Measurements from ENCODE around the gene ACADS. TPM values are rescaled to one million over a fixed set of nuclear protein-coding genes. Genes with fewer than 3 reads are reported as not detected.

The ACADS gene
- total RNA-seq, 1 donor from 2014 or later: 14.2 TPM

DNA sequence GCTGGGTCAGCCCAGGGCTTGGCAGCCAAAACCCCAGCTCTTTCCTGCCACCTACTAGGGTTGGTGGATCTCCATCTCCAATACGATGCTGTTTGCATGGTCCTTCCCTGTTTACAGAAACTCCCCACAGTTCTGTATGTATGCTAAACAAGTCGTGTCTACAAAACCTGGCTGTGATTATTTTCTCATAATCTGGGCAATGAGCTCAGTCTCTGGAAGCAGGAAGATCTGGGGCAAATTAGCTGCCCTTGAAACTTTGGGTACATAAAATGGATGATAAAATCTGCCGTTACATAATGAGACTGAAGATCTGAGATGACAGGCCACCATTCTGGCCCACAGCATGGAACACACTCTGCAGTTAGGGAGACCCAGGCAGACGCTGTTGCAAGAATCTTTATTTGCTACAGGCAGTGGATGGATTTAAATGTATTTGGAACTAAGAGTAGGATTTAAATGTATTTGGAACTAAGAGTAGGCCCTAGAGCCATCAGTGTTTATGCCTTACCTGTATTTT, 31.7 kb downstream of the ACADS start:
- DNase-seq (ENCODE audit: low spot score): no peak

DNA sequence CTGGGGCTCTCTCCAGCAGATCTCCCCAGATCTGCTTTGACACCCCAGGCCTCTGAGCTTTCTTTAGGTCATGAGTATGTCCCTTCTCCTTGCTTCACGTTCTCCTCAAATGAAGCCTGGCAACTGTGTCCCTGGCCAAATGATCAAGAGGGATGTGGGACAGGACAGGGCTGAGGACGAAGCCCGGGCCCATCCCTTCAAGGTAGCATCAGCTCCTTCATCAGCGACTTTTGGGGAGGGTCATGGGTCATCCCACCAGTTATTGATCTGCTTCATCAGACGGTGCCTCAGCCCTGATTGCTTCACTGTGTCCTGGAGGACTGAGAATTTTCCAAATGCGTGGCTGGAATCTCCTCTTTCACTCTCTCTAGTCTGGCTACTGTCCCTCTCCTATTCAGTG, 32.3 kb downstream of the ACADS start:
- DNase-seq (ENCODE audit: low spot score): no peak

DNA sequence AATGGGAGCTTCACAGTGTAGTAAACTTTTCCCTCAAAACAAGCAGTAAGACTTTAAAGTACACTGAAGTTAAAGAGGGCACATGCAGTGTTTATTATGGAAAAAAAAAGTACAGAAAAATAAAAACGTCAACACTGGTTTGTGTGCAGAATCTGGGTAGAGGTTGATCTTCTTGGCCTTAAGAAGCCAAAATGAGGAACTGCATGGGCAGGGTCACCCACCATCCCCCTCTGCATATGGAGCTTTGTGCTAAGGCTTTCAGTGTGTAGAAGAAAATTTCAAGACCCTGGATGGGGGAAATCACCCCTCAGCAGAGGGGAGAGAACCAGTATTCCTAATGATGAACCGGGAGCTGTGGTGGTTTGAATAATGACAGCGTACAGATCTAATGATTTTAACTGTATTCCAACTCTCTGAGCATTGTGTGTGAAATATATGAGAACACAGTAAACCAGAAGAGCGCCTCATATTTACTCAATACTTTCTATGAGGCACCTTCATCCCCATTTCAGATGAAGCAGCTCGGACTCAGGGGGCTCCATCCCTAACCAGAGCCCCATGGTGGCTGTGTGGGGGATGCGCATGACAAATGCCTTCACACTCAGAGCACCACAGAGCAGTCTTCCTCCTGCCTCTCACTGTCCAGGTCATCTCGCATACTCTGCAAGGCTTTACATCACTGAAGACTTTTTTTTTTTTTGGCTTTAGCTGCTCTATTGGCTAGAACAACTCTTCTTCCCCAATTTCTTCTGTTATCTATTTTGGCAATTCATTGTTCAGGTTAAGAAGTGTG, 33.4 kb downstream of the ACADS start:
- no peak for DNase-seq (ENCODE audit: low spot score)

DNA sequence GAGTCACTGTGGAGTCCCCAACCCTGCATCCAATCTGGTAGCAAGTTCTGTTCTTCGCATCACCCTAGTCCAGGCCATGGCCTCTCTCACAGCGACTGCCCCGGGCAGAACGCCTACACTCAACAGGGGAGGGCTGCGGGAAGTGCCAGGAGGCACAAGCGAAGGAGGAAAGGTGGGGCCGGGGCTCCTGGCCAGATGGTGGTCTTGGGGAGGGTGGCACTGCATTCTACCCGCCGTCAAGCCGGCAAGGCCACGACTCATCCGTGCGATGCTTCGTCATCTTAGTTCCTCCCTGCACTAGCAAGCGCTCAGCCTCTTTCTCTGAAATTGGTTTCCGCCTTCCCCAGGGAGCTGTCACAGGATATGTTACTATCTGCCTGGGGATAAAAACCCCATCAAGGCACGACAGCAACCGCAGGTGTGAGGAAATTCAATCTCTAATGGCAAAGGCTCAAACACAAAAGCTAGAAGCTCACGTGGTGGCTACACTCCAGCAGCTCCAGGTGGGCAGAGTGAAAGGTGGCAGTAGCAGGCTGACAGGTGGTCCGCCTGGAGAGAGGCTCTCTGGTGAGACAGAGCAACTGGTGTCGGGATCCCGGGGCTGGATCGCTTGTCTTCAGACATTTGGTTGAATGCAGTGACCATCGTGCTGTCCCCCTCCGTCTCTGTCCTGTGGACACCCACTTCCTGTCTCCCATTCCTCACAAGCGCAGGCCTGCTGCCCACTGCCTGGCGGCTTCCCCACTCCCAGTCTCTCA, 34.1 kb downstream of the ACADS start:
- DNase-seq (ENCODE audit: low spot score): no peak

DNA sequence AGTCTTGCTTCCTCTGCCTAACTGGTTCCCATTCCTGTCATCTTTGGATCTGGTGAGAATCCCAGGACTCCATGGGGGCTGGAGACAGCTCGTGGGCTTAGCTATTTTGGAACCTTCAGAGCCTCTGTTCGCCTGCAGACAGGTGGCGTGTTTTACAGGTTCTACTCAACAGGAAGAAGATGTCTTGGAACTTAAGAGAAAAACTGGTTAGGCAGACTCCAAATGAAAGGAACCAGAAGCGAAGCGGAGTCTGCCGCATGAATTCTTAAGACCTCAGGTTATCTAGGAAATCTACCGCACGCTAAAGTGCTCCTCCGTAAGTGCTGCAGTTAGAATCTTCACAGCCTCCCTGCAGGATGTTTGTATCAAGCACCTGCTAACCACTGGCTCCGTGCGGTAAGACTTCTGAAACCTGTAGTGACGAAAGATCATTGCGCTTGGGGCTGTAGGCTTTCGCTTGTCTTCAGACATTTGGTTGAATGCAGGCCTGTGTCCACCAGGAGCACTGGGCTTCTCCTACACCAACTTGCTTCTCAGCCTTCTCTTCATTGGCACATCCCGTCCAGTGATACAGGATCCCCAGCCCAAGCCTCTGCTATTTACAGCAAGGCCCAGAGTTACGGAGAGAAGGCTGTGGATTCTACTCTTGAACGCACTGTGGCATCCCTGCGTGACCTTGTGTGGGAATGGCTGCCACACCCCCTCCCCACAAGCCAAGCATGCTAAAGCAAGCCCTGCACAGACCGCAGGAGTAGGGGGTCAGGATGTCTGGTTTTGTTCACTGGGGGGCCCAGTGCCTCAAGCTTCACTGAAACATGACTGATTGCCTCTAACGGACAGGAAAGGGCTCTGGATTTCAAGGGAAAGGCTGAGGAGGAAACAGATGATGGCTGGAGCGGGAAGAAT, 35.0 kb downstream of the ACADS start:
- no peak for DNase-seq (ENCODE audit: low spot score)

DNA sequence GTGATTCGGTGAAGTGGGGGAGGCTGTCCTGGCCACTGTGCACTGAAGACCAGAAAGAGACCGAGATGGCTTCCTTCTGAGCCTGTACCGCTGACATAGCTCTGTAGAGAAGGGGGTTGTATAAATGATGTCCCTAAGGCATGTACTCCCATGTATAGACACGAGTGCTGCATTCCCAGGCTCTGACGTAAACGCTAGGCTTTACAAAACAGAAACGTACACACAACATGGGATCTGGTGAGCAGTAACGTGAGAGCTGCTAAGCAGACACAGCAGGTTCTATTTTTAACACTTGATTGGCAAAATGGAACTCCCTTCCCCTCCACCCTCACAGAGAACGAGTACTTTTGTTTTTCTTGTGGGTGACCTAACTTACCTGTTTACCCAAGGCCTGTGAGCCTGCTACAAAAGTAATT, 35.9 kb downstream of the ACADS start:
- DNase-seq (ENCODE audit: low spot score): no peak

DNA sequence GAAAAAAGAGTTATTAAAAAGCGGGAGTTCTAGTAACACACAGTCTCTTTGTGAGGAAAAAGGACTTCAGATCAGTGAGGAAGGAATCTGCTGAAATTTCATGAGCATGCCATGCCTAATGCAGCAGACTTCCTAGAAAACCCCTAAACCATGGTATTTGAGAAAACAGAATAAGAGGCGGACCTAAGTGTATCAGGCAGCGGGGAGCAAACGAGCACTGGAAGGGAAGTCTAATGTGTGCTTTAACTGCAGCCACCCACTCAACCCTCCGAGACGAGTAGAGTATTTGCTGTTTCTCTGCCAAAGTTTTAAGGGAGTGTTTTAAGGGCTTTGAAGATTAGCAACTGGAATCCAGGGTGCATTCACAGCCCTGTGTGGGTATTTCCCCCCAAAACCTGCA, 36.5 kb downstream of the ACADS start:
- DNase-seq (ENCODE audit: low spot score): no peak

DNA sequence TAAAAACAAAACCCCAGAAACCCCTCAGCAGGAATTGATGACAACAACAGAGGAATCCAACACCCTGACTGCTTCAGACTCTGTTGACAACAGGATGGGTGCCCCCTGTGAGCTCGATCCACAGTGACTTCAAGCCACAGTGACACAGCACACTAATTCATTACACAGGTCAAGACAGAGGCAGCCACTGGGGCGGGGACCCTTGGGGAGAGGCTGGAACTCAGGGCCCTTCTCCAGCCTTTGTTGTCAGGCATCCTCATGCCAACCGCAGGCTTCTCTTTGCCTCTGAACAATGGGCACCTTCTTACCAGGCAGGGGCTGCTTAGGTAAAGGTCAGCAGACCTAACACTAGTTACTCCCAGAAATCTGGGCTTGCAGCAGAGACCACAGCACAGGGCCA, 37.6 kb downstream of the ACADS start:
- no peak for DNase-seq (ENCODE audit: low spot score)

DNA sequence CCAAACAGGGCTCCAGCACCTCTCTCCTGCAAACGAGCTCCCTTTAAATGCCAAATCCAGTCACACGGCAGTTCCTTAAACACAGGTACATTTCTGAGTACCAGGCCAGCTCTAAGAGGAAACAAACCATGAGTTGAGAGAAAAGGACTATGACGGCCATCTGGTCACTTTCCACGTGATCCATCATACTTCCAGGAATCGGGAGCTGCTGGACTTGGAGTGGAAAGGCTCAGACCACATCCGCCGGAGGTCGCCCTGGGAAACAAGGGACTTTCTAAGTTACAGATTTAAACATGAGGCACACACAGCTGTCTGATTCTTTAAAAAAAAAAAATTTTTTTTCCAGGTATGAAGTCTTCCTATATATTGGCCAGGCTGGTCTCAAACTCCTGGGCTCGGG, 39.2 kb downstream of the ACADS start:
- DNase-seq (ENCODE audit: low spot score): no peak

DNA sequence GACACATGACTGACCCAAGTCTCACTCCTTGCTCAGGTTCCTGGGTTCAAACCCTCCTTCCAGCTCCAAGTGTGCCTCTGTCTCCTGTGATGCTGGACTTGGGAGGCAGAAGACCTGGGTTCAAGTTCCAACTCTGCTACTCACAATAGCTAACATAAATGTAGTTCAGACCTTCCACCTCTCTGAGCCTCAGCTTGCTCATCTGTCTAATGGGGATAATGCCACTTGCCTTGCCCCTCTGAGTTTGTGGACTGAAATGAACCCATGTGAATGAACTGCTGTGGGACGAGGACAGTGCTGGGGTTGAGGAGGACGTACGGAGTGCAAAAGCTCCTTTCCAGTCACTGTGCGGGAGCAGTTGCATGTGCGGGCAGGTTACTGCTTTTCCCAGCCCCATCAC, 40.9 kb downstream of the ACADS start:
- no peak for DNase-seq (ENCODE audit: low spot score)

DNA sequence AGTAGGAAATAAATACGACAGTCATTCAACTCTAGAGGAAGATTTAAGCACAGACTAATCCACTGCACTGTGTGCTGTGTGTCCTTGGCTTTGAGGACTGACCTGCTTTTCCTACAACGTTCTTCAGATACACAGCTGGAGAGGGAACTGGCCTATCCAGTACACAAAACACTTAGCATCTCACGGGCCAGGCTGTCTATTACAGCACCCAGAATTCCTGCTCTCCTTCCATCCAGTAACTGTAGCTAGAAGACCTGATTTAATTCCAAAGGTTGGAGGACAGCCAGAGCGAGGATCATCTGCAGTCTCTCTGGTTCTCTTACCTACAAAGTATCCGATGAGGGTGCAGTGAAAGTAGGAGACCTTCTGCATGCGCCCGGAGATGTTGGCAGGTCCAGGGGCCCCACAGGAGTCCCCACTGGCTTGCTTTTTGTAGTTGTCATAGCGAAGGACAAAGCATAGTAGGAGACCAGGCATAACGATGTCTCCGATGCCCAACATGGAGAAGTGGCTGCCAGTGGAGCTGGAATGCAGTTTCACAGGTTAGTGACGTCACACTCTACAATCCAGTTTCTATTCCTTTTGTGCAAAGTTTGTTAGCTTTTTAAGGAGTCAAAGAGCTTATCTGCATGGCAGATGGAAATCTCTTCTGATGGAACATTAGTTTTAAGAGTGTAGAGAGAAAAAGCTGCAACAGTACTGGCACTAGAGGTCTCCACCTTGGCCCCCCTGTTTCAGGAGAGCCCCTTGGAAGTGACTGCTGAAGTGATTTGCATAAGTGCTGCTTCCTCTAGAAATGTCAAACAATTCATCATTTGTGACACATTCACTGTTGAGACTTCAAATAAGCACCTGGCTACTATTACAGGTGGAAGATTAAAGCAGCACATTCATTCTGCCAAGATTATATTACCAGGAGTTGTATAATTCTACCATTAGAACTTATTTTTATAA, 41.7 kb downstream of the ACADS start:
- no peak for DNase-seq (ENCODE audit: low spot score)

DNA sequence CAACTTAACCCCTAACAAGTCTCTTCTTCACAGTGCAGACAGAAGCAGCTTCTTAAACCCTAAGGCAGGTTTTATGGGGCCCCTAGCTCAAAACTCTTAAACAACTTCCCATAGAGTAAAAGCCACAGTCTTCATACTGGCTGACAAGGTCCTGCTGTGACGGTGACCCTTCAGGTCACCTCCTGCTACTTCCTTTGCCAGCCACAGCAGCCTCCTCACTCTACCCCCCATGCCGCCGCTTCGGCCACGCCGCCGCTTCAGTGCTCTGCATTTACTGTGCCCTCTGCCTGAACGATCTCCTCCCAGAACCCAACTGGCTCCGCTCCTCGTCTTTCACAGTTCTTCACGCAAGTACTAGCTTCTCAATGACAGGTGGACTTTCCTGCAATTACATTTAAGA, 45.5 kb downstream of the ACADS start:
- no peak for DNase-seq (ENCODE audit: low spot score)

DNA sequence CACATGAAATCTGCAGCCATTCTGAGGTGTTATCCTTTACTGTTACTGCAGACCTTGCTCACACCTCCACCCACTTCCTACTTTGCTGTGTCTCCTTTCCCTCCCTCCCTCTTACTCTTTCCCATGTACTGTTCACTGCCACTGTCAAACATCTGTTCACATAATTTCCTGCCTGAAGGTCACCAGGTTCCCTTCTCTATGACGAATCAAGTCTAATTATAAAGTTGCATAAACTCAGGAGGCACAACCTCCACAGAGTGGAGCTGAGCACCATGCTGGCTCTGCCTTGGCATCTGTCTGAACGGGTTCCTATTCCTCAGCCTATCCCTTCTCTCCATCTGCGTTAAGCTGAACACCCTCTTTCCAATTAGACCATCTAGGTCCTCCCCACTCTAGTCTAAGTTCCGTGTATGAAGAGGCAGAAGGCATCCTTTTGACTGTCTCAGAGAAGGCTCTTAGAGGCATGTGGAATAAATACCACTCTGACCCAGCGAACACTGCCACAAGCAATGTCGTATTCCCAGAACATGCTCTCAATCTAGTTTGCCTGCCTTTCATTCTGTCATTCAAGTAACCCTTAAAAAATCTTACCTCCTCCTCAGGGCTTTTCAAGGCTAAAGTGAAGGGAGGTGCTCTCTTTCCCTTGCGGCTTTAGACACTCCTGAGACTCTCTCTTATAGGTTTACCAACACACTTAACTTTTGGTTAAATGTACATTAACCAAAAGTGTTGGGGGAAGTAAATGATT, 48.7 kb downstream of the ACADS start:
- DNase-seq (ENCODE audit: low spot score): no peak

DNA sequence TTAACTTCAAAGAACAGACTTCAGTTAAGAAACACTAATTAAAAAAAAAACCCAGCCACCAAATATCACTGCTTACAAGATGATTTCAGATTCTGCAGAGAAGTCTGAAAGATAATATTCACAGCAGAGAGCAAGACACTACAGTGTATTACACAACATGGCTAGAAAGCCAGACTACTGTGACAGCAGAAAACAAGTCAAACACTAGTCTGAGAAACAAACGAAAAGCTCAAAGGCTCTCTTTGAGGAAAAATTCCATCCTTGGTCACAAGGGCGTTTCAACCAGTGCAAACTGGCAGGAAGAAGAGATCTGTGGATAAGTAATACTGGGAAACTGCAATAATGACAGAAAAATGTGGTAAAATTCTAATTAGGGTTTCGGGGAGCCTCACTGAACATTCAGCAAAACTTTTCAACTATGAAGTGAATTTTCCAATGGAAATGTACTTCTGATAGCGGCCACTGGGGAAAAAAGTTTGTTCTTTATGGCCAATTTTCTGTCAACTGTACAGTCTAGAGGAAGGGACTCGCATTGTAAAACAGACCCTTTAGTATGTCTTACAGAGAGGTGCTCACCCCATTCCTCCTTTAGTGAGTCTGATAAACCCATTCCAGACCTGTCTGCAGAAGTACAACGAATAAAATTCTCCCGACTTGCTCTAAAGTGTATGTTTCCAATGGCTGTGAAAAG, 50.4 kb downstream of the ACADS start:
- no peak for DNase-seq (ENCODE audit: low spot score)

DNA sequence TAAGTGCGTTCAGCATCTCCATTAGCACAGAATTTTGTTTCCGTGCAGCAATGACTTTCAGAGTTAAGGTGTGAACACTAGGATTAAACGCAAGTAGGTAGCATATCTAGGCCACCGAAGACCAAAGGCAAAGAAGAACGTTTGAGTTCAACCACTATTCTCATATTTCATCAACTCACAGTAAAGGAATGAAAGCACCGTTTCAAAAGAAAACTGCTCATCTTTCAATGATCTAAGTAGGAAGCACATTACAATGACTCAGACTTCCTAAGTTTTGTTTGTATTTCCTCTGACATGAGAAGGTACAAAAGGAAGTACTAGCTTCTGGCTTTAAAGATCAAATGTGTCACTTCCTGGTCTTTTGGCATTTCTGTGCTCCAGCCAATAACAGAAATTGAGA, 57.6 kb downstream of the ACADS start:
- no peak for DNase-seq (ENCODE audit: low spot score)

DNA sequence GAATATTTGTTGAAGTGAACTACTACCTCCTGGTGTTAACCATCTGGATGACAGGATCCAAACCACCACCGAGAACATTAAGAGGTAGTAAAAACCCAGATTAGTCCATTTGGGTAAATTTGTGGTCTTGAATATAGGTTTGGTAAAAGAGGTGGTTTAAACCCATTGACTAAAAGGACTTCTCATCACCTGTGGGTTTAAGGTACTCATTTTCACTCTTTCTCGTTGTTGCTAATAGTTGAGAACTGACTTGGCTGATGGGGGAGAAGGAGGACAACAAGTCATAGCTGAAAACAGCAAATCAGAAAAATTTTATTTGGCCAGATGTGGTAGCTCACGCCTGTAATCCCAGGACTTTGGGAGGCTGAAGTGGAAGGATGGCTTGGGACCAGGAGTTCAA, 59.2 kb downstream of the ACADS start:
- no peak for DNase-seq (ENCODE audit: low spot score)

DNA sequence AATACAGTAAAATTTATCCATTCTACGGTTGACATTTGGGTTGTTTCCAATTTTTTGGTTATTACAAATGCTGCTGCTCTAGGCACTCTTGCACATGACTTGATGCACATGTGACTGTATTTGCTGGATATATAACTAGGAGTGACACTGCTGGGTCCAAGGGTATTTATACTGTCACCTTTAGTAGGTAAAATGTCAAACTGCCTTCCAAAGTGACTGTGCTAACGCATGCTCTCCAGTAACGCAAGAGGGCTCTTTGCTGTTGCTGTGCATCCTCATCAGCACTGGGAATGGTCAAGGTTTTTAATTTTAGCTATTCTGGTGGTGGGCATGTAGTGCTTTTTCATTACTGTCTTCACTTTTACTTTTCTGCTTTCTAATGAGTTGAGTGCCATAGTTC, 62.3 kb downstream of the ACADS start:
- no peak for DNase-seq (ENCODE audit: low spot score)

Measured in ureter (tissue), 1 donor.